ENCODE results near the gene SDHB.

- TF ChIP-seq CTCF (conservative IDR thresholded peaks at IDR 0.05) (no peak), ZFX (IDR thresholded peaks at IDR 0.05) (no peak)
These were observed 57.0 kb downstream of the SDHB start for GRCh38 chr1:16996845-16997244.

Measured in C4-2B (cell line).